Cardiac fibroblast (primary cell): ENCODE measurements around the gene BRD4.

Experiments
- DNase-seq, 2 donors: peaks; one replicate each; pipeline versions ENCODE4 v3.0.0 to v3.0.0-alpha.2; 2010; ENCODE audit warnings: low read depth in 2 of 2
- H3K4me3 ChIP-seq, 2 donors: replicated peaks in 1 of 2; 1 replicate in 1 of 2; 2 replicates in 1 of 2; pipeline ENCODE4 v1.5.1; 2011; ENCODE audit warnings: low read depth in 2 of 2, low read length in 2 of 2, mild to moderate bottlenecking in 2 of 2, moderate library complexity in 1 of 2
- CTCF ChIP-seq: IDR thresholded peaks from one replicate; pipeline ENCODE4 v1.5.1; 2011; ENCODE audit warnings: low read depth, mild to moderate bottlenecking, low read length, inconsistent platforms

Gene BRD4

GRCh38 chr19:15298847-15299567 lies 33.3 kb downstream of the BRD4 start:
- H3K4me3 ChIP-seq = no peak overlapping the region
- TF ChIP-seq CTCF = no peak
- DNase-seq = no peak

GRCh38 chr19:15297416-15298224 lies 34.7 kb downstream of the BRD4 start:
- peak; percentile 21 for TF ChIP-seq CTCF
- DNase-seq = peak; percentile 37 to 67
- no peak overlapping the region for H3K4me3 ChIP-seq

- H3K4me3 ChIP-seq = no peak overlapping the region
- no peak for DNase-seq
- no peak for TF ChIP-seq CTCF
Measured at GRCh38 chr19:15296841-15297415, 35.4 kb downstream of the BRD4 start.

- TF ChIP-seq CTCF = no peak
- H3K4me3 ChIP-seq = no peak overlapping the region
- peak in 1 of 2 donors; percentile 59 for DNase-seq
Measured at GRCh38 chr19:15296353-15296752, 36.0 kb downstream of the BRD4 start.

GRCh38 chr19:15294561-15294990 lies 37.8 kb downstream of the BRD4 start:
- H3K4me3 ChIP-seq = no peak overlapping the region
- peak in 1 of 2 donors; percentile 49 for DNase-seq
- TF ChIP-seq CTCF = no peak

- no peak overlapping the region for H3K4me3 ChIP-seq
- no peak for TF ChIP-seq CTCF
- peak; percentile 65 to 76 for DNase-seq
Measured at GRCh38 chr19:15293781-15294491, 38.4 kb downstream of the BRD4 start.
